A673 (cell line): Measurements from ENCODE around the gene EYS. TPM values are rescaled to one million over a fixed set of nuclear protein-coding genes. Genes with fewer than 3 reads are reported as not detected.

Source experiments
- BruUV-seq: library from RNA; stranded (reverse); fragments of 400-500 nt; replicated peaks from 2 replicates; lab custom pipeline; 2021; lab: Mats Ljungman, UMichigan
- CTCF ChIA-PET: fragments of 300-600 bp; sonication (Branson Sonifier 250); formaldehyde crosslinking; loops from one replicate; lab custom pipeline; 2022; ENCODE audit warnings: antibody characterized with exemption; lab: Charles Lee
- POLR2A ChIA-PET: fragments of 300-600 bp; sonication (Branson Sonifier 250); formaldehyde crosslinking; loops from one replicate; lab custom pipeline; 2022; ENCODE audit warnings: antibody characterized with exemption; ENCODE audit not compliant: low non-redundant PET; lab: Charles Lee
- DNase-seq: peaks from one replicate; pipeline ENCODE4 v3.0.0-alpha.2; 2015; ENCODE audit warnings: low spot score
- H3K27ac ChIP-seq: fragments of 200-600 bp; sonication (generic); 2 replicates; pipeline ENCODE4 v1.5.1; 2016; ENCODE audit warnings: mixed run types, low read depth, mild to moderate bottlenecking, mixed read lengths, antibody characterized with exemption, low read length; ENCODE audit not compliant: poor library complexity, severe bottlenecking
- H3K27me3 ChIP-seq: fragments of 200-600 bp; sonication (generic); replicated peaks from 2 replicates; pipeline ENCODE4 v1.6.1; 2017; ENCODE audit warnings: mixed run types, low read depth, mild to moderate bottlenecking, mixed read lengths, antibody characterized with exemption, low read length; ENCODE audit not compliant: insufficient read depth, poor library complexity
- H3K36me3 ChIP-seq: fragments of 200-600 bp; sonication (generic); 2 replicates; pipeline ENCODE4 v1.6.1; 2016; ENCODE audit warnings: mixed run types, mild to moderate bottlenecking, mixed read lengths, antibody characterized with exemption, low read length; ENCODE audit not compliant: insufficient read depth, poor library complexity, severe bottlenecking
- H3K4me1 ChIP-seq: fragments of 200-600 bp; sonication (generic); 2 replicates; pipeline ENCODE4 v1.6.1; 2017; ENCODE audit warnings: mixed run types, mild to moderate bottlenecking, mixed read lengths, antibody characterized with exemption, low read length; ENCODE audit not compliant: insufficient read depth, poor library complexity, severe bottlenecking
- H3K4me3 ChIP-seq: fragments of 200-600 bp; sonication (generic); 2 replicates; pipeline ENCODE4 v1.5.1; 2016; ENCODE audit warnings: low read depth, mixed run types, mild to moderate bottlenecking, mixed read lengths, low read length; ENCODE audit not compliant: poor library complexity, severe bottlenecking
- H3K9me3 ChIP-seq: fragments of 200-600 bp; sonication (generic); 2 replicates; pipeline ENCODE4 v1.6.1; 2016; ENCODE audit warnings: mixed run types, low read depth, mild to moderate bottlenecking, mixed read lengths, antibody characterized with exemption, low read length; ENCODE audit not compliant: poor library complexity, severe bottlenecking
- EZH2 ChIP-seq: fragments of 200-600 bp; sonication (generic); IDR thresholded peaks from 2 replicates; pipeline ENCODE4 v1.6.1; 2017; ENCODE audit warnings: borderline replicate concordance, low read depth, mild to moderate bottlenecking, mixed read lengths, antibody characterized with exemption, low read length; ENCODE audit not compliant: poor library complexity, severe bottlenecking
- intact Hi-C: fragments of 100-400 bp; cut with micrococcal nuclease; formaldehyde crosslinking; loops from one replicate; pipeline ENCODE4 v1.10.0; 2022; ENCODE audit not compliant: unreplicated experiment
- total RNA-seq: library from RNA; stranded (reverse); gene quantifications from 2 replicates; pipeline ENCODE4 v1.2.3, GENCODE V29; 2021
- TF ChIP-seq, protein P1 (sequence below): fragments of 300-800, 200-600 bp; sonication (generic); conservative IDR thresholded peaks from 2 replicates; pipeline ENCODE4 v1.5.1; 2017; ENCODE audit warnings: low read depth, mild to moderate bottlenecking, antibody characterized with exemption, low read length, moderate library complexity, mixed read lengths

Gene EYS
- total RNA-seq, 1 experiment from 2014 or later, result 0.47 TPM

DNA sequence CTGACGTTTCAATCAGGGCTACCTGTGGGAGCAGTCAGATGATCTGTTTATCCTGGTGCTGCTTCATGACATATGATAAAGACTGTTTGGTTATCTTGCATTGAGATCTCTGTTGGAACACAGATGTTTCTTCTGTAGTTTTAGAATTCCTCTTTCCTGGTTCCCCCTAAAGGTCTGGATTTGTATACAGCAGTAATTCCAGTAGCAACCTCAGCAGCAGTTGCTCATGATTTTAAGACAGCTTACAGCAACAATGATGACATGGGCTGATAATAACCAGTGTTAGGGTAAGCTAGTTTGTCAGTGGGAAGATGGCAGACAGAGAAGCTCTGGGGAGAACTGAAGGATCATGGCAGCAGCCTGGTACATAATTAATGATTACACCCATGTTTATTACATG, 1632.0 kb downstream of the EYS start:
- no peaks in the 10 kb centered on the region for H3K4me1 ChIP-seq
- no TSS peak for BruUV-seq
- no peaks in the 10 kb centered on the region for H3K9me3 ChIP-seq
- H3K36me3 ChIP-seq, result no peaks in the 10 kb centered on the region
- H3K4me3 ChIP-seq, result no peak overlapping the region
- TF ChIP-seq EZH2, result no peak
- TF ChIP-seq, protein P1, sequence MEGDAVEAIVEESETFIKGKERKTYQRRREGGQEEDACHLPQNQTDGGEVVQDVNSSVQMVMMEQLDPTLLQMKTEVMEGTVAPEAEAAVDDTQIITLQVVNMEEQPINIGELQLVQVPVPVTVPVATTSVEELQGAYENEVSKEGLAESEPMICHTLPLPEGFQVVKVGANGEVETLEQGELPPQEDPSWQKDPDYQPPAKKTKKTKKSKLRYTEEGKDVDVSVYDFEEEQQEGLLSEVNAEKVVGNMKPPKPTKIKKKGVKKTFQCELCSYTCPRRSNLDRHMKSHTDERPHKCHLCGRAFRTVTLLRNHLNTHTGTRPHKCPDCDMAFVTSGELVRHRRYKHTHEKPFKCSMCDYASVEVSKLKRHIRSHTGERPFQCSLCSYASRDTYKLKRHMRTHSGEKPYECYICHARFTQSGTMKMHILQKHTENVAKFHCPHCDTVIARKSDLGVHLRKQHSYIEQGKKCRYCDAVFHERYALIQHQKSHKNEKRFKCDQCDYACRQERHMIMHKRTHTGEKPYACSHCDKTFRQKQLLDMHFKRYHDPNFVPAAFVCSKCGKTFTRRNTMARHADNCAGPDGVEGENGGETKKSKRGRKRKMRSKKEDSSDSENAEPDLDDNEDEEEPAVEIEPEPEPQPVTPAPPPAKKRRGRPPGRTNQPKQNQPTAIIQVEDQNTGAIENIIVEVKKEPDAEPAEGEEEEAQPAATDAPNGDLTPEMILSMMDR, result no peak
- CTCF ChIA-PET, result no interaction called here
- intact Hi-C loops, result no loop called here
- POLR2A ChIA-PET, result no interaction called here
- DNase-seq, result no peak
- H3K27ac ChIP-seq, result no peak overlapping the region
- no peaks in the 10 kb centered on the region for H3K27me3 ChIP-seq

DNA sequence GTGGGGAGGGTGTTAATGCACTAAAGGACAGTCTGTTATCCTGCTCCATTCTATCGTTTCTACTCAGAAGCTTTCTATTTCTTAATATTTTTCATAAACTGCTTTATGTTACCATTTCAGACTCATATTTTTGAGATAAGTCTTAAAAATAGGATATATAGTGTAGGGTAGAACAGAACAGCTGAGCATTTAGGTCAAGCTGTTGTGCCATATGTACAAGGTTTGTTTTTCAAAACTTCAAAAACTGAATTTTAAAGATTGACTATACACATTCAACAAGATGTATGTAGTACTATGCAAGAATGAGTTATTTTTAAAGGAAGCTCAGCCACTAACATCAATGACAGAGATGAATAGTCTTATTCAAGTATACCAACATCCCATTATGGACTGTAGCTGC, 1634.3 kb downstream of the EYS start:
- ChIA-PET CTCF (no interaction called here), POLR2A (no interaction called here)
- TF ChIP-seq, protein P1, result no peak
- TF ChIP-seq EZH2, result no peak
- intact Hi-C loops, result no loop called here
- no peak overlapping the region for H3K27ac ChIP-seq
- H3K4me1 ChIP-seq, result no peaks in the 10 kb centered on the region
- no peak overlapping the region for H3K4me3 ChIP-seq
- no peaks in the 10 kb centered on the region for H3K27me3 ChIP-seq
- no peaks in the 10 kb centered on the region for H3K9me3 ChIP-seq
- no peaks in the 10 kb centered on the region for H3K36me3 ChIP-seq
- no peak for DNase-seq
- no TSS peak for BruUV-seq

DNA sequence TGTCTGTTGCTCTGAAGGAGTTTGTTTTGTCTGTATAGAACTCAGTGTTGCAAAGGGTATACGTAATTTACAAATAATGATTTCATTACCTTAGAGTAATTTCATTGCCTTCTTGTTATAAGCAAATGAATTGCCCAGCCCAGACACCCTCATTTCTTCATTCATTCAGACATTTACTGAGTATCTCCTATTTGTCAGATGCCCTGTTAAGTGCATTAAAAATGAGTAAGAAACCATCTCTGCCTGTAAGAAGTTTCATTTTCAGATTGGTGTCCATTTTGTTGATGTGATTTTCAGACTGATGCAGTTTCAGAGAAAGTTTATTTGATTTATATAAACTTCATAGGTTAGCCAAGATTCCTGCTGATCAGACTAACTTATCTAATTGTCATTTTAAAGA, 1642.1 kb downstream of the EYS start:
- H3K4me3 ChIP-seq, result no peak overlapping the region
- DNase-seq, result no peak
- BruUV-seq, result no TSS peak
- H3K4me1 ChIP-seq, result no peaks in the 10 kb centered on the region
- CTCF ChIA-PET, result no interaction called here
- no peaks in the 10 kb centered on the region for H3K9me3 ChIP-seq
- POLR2A ChIA-PET, result no interaction called here
- no peaks in the 10 kb centered on the region for H3K36me3 ChIP-seq
- H3K27ac ChIP-seq, result no peak overlapping the region
- TF ChIP-seq, protein P1, result no peak
- no peak for TF ChIP-seq EZH2
- intact Hi-C loops, result no loop called here
- no peaks in the 10 kb centered on the region for H3K27me3 ChIP-seq
